GM19395 (cell line): ENCODE data around the gene TRPV2.
"Not testable (repeated sequence)": the region's sequence is repeated elsewhere in the genome, so short reads cannot be mapped to it uniquely, and the experiment has no call there.

ENCODE experiments used
- ATAC-seq: cut with Tn5 transposase; IDR thresholded peaks from one replicate; pipeline ENCODE4 v1.9.1; 2021; ENCODE audit warnings: mild to moderate bottlenecking, moderate library complexity; ENCODE audit not compliant: unreplicated experiment

The TRPV2 gene

DNA sequence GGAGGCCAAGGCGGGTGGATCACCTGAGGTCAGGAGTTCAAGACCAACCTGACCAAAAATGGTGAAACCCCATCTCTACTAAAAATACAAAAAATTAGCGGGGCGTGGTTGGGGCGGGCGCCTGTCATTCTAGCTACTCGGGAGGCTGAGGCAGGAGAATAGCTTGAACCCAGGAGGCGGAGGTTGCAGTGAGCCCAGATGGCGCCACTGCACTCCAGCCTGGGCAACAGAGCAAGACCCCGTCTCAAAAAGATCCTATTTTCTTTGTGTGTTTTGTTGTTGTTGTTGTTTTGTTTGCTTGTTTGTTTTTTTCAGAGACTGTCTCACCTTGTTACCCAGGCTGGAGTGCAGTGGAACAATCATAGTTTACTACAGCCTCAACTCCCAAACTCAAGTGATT, 11.5 kb upstream of the TRPV2 start:
- not testable (repeated sequence) for ATAC-seq

DNA sequence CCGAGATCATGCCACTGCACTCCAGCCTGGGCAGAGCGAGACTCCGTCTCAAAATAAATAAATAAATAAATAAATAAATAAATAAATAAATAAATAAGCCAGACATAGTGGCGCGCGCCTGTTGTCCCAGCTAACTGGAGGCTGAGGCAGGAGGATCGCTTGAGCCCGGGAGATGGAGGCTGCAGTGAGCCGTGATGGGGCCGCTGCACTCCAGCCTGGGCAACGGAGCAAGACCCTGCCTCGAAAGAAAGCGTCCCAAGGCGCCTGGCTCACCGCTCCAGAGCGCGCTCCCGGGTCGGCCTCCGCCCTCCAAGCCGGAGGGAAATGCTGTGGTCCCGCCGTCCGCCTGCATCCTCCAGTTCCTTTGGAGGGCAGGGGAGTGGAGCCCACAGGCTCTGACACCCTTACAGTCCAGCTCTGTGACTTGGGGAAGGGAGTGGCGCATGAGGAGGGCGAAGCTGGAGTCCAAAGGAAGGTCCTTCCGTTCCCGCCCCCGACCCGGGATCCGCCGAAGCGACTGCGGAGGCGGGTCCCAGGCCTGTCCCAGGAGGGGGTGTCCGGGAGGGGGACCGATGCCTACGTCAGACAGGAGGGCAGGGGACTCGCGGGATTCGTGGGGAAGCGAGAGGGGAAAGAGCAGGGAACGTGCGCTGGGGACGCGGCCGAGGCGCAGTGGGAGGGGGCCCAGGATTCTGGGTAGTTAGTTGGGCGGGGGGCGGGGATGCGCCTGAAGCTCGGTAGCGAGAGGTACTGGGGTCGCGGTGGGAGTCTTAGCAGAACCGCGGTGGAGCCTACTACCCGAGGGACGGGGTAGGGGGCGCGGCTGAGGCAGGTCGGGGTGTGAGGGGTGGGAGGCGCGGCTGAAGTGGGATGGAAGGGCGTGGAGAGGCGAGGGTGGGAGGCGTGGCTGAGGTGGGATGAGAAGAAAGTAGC, 8.4 kb upstream of the TRPV2 start:
- ATAC-seq = no peak

DNA sequence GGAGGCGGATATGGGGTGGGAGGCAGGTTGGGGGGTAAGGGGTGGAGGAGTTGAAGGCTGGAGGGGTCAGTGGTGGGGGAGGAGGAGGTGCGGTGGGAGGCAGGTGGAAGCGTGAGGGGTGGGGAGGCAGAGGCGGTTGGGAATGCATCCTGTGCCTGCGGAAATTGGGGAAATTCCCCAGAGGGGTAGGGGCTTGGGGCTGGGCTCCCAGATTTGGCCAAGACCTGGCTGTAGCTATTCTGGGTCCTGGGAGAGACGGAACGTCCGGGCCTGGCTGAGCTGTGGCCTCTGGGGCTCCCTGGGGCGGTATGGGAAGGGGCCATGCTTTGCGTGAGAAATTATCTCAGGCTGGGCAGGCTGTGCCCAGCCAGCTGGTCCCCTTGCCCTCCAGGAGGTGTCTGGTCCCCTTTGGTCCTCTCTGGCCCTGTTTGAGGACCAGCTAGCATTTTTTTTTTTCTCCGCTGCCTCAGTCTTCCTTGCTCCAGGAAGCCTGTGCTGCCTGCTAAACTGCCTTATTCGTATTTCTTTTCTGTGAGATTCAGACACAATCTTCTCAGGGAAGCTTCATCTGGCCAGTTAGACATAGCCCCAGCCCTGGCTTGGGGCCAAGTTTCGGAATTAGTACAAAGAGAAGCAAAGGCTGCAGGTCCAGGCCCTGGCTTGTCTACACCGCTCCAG, 7.3 kb upstream of the TRPV2 start:
- peak; percentile 96 for ATAC-seq

DNA sequence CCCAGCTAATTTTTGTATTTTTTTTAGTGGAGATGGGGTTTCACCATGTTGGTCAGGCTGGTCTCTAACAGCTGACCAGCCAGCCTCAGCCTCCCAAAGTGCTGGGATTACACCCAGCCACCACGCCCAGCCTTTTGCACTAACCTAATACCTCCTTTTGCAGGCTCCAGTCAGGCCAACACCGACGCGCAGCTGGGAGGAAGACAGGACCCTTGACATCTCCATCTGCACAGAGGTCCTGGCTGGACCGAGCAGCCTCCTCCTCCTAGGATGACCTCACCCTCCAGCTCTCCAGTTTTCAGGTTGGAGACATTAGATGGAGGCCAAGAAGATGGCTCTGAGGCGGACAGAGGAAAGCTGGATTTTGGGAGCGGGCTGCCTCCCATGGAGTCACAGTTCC, 2.0 kb downstream of the TRPV2 start:
- no peak for ATAC-seq

DNA sequence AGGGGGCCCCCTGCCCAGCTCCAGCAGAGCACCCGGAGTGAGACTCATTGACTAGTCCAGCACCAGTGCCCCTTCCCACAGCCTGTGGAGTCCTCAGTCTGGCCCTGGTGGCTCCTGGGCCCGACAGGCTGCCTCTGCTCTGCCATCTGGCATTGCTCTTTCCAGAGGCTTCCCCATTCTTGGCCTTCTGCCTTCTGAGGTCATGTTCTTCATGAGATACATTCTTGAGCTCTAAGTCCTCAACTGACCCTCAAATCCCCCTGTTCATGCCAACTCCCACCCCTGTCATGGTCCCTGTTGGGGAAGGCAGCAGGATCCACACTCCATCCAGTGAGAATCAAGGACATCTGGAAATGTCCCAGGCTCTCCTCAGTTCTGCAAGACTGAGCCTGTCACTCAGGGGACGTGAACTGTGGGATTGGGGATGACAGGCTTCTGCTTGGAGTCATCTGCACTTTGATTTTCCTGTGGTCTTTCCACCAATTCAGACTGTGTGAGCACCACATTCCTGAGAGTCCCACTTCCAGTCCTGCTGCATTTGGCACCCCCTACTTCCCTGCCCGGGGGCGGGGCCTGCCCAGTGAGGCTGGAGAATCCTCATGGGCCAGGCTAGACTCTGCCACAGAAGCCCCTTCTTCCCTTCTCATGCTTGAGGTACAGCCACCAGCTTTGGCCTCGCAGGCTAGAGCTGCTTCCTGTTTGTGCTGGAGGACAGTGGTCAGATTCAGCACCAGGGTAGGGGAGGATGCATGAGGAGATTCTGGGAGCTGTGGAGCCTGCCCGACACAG, 2.7 kb downstream of the TRPV2 start:
- no peak for ATAC-seq

DNA sequence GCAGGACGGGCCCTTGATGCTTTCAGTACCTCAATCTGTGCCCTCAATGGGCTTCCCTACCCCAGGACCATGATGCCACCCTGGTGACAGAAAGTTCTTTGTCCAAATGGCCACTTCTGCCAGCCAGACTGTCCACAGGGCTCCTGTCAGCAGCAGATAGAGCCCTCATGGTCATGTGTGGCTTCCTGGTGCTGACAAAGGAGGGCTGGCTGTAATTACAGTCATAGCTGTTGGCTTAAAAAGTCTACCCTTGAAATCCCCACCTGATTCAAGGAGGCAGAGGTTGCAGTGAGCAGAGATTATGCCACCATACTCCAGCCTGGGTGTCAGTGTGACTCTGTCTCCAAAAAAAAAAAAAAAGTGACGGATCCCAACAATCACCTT, 3.3 kb downstream of the TRPV2 start:
- no peak for ATAC-seq

DNA sequence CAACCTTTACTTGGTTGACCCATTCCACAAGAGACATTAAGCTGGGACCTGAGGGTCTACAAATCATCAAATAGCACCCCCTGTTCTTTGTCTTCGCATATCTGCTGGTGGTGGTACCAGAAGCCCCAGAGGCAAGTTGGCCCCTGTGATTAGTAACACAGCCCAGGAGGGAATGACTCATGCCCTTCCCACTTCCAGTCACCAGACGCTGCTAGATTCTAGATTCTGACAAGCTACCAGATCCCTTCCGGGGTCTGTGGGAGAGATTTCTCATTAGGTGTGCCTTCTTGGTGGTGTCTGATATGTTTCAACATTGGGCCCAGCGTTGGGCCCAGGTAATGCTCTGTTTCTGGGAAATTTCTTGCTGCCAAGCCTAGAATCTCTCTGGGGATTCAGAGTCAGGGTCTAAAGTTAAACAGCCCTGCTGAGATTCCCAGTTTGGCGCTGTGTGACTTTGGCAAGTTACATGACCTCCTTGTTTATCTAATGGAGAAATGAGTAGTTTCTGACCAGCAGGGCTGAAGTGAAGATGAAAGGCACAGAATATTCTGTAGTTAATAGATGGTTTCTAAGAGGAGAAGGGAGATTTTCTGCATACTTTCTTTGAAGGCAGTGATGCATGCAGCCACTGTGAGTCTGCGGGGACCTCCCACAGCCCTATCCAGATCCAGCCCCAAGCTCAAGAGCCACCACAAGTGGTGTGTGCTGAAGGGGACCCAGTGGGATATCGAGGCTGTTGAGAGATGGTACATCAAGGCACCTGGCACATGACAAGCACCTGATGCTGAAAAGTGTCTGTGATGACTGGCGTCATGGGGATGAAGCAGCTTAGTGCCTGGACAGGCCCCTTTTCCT, 3.9 kb downstream of the TRPV2 start:
- ATAC-seq = peak; percentile 55

DNA sequence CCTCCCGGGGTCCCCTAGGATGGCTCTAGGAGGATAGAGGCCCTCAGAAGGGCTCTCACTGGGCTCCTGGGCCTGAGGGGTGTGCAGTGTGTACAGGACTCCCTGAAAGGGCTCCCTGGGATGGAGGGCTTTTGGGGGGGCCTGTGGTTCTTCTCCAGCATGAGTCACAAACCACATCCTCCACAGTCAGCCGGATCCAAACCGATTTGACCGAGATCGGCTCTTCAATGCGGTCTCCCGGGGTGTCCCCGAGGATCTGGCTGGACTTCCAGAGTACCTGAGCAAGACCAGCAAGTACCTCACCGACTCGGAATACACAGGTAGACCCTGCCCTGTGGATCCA, 4.5 kb downstream of the TRPV2 start:
- no peak for ATAC-seq

DNA sequence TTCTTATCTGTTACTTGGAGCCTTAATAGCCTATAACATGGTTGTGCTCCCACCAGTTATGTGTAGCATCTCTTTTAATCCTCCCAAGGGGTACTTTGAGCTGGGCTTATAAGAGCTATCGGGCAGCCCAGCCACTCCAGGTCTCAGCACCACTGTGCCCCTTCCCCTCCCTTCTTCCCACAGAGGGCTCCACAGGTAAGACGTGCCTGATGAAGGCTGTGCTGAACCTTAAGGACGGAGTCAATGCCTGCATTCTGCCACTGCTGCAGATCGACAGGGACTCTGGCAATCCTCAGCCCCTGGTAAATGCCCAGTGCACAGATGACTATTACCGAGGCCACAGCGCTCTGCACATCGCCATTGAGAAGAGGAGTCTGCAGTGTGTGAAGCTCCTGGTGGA, 7.0 kb downstream of the TRPV2 start:
- ATAC-seq = no peak

DNA sequence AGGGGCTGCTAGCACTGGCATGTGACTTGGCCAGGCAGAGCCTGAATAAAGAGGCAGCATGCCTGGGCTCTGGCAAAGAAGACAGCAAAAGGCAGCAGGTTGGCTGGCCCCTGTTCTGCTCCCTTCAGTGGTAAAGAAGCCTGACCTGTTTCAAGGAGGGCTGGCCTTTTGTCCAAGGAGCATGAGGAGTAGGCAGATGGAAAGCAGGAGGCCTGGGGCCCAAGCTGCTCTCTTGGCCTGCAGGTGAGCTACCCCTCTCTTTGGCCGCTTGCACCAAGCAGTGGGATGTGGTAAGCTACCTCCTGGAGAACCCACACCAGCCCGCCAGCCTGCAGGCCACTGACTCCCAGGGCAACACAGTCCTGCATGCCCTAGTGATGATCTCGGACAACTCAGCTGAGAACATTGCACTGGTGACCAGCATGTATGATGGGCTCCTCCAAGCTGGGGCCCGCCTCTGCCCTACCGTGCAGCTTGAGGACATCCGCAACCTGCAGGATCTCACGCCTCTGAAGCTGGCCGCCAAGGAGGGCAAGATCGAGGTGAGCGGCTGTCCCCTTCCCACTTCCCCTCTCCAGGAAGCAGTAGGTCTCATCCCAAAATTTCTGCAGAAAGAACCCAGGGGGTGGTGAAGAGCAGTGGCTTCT, 8.0 kb downstream of the TRPV2 start:
- no peak for ATAC-seq

DNA sequence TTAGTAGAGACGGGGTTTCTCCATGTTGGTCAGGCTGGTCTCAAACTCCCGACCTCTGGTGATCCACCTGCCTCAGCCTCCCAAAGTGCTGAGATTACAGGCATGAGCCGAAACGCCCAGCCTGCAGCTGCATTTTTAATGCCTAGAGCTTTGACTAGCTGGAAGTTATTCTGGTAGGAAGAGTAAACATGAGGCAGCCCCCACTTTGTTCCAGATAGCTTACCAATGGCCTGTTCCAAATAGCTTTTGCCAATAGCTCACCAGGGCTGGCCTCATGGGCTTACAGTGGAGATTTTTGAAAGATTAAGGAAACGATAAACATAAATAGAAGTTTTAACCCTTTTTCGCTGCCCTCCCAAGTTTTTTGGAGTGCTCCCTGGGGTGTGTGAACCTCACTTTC, 9.8 kb downstream of the TRPV2 start:
- ATAC-seq = no peak

DNA sequence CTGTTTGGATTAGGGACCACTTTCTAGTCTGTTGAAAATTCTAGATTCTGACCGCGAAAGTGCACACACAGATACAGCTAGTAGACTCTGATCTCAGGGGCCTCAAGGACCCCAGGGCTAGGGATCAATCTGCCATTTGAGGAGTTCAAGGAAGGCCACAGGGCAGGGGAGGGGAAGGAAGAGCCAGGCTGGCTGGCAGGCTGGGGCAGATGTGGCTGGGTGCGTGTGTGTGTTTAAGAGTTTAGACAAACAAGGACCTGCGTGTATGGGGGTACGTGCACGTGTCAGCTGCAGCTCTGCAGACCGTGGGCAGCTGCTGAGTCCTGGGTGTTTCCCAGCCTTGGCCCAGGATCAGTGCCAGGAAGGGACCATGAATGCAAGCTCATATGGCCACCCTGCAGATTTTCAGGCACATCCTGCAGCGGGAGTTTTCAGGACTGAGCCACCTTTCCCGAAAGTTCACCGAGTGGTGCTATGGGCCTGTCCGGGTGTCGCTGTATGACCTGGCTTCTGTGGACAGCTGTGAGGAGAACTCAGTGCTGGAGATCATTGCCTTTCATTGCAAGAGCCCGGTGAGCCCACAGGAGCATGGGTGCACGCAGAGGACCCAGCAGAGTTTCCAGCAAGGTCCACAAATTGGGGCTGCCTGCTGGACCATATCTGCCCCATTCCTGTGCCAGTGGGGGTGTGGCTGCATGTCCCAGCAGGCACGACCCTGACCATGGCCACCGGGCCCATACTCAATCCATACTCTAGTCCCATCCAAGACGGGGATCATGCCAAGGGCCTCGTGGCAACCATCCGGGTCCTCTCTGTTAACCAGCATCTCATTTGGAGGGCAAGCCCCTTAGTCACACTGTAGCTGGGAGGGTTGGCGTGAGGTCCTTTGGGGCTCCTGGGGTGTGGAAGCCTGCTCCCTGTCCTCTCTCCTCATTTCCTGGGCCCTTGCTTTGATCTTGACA, 10.6 kb downstream of the TRPV2 start:
- no peak for ATAC-seq

DNA sequence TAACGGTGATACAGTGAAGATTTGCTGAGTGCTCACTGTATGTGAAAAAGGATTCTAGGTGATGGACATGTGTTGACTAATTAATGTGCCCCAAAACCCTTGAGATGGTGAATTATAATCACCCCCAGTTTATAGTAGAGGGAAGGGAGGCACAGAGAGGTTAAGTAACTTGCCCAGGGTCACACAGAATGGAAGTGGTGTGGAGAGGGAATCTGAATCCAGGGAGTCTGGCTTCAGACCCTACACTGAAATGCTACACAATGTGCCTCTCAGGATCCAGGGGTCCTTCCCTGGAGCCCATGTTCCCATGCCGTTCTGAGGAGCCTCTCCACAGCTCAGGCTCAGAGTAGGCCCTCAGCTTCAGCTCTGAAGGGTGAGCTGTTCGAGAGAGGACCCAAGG, 11.6 kb downstream of the TRPV2 start:
- no peak for ATAC-seq

DNA sequence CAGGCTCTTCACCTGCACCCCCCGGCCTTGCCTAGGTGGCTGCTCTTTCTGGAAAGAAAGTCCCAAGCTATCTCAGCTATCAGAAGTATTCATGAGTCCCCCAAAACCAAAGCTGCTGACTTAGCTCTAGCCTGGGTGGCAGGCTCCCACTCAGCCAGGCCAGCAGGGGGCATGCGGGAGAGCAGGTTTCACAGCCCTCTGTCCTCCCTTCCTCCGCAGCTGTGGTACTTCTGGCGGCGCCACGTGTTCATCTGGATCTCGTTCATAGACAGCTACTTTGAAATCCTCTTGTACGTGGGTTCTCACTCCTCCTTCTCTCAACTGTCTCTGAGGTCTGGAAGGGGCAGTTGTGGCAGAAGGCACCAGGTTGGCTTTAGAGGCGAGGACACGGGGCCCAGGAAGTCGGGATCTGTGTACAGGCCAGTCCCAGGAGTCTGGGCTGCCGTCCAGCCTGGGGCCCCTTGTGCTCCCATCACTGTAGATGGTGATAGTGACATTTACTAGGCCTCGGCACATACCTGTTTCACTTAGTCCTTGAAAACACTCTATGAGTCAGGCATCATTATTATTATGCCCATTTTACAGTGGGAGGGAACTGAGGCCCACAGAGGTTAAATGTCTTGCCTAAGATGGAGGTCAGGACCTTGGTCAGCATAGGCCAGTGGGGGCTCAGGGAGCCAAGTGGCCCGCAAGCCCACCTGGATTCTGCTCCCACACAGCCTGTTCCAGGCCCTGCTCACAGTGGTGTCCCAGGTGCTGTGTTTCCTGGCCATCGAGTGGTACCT, 12.9 kb downstream of the TRPV2 start:
- no peak for ATAC-seq

DNA sequence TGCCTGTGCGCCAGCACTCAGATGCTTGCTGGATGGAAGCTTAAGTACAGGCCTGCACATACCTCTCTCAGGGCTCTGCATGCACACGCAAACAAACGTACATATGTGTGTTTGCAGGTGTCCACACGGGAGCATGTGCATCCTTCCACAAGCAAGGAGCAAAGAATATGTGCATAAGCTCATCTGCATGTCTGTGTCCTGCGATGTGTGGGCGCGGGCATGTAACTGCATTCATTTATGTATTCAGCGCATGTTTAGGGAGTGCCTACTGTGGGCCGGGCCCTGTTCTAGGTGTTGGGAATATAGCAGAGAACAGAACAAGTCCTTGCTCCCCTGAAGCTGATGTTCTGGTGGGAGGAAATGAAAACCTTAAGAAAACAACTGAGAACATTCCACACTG, 13.7 kb downstream of the TRPV2 start:
- no peak for ATAC-seq

DNA sequence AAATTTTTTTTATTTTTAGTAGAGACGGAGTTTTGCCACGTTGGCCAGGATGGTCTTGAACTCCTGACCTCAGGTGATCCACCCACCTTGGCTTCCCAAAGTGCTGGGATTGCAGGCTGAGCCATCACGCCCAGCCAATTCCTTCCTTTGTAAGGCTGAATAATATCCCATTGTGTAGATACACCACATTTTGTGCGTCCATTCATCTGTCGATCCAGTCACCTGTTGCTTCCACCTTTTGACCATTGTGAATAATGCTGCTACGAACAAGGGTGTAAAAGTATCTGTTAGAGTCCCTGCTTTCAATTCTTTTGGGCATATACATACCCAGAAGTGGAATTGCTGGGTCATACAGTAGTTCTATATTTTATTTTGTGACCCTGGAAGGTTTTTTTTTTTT, 15.3 kb downstream of the TRPV2 start:
- no peak for ATAC-seq

DNA sequence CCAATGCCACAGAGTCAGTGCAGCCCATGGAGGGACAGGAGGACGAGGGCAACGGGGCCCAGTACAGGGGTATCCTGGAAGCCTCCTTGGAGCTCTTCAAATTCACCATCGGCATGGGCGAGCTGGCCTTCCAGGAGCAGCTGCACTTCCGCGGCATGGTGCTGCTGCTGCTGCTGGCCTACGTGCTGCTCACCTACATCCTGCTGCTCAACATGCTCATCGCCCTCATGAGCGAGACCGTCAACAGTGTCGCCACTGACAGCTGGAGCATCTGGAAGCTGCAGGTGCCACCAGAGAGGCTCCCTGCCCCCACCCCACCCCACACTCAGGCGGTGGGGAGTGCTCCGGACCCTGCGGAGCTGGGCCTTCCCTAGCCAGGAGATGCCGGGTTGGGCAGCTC, 16.6 kb downstream of the TRPV2 start:
- no peak for ATAC-seq

DNA sequence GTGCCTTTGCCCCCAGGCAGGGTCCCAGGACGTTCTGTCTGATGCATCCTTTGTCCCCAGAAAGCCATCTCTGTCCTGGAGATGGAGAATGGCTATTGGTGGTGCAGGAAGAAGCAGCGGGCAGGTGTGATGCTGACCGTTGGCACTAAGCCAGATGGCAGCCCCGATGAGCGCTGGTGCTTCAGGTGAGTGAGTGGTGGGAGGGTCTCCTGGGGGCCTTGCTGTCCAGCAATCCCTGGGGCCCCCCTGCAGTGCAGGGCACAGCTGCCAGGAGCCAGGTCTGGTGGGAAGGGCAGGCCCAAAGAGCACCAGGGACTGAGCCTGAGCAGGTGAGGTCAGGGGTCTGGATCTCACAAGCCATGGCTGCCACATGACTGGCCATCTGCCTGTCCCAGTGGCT, 18.1 kb downstream of the TRPV2 start:
- ATAC-seq = no peak
